SK-N-SH treated with all-trans-retinoic acid at 6 μM for 48 hours (cell line): ENCODE measurements around the gene TMED6.

Experiments used
- ARNTL ChIP-seq: fragments of 450-650 bp; formaldehyde crosslinking; IDR thresholded peaks from 2 replicates; pipeline ENCODE4 v1.5.0; 2020; ENCODE audit warnings: low read depth, mild to moderate bottlenecking, moderate library complexity, borderline replicate concordance
- ESRRG ChIP-seq: fragments of 250-450 bp; sonication (Bioruptor Pico); IDR thresholded peaks from 2 replicates; pipeline ENCODE4 v1.6.1; 2021; ENCODE audit warnings: mild to moderate bottlenecking
- PPARA ChIP-seq: fragments of 250-450 bp; sonication (Bioruptor Pico); IDR thresholded peaks from 2 replicates; pipeline ENCODE4 v1.5.0; 2020; ENCODE audit warnings: mild to moderate bottlenecking, borderline replicate concordance
- RARB ChIP-seq: fragments of 250-450 bp; sonication (Bioruptor Pico); IDR thresholded peaks from 2 replicates; pipeline ENCODE4 v1.8.0; 2021; ENCODE audit warnings: mild to moderate bottlenecking, moderate library complexity
- TCF4 ChIP-seq: fragments of 250-450 bp; sonication (Bioruptor Pico); IDR thresholded peaks from 2 replicates; pipeline ENCODE4 v1.8.0; 2021; ENCODE audit warnings: mild to moderate bottlenecking, moderate library complexity, borderline replicate concordance
- ZC3H10 ChIP-seq: fragments of 250-450 bp; sonication (Bioruptor Pico); IDR thresholded peaks from 2 replicates; pipeline ENCODE4 v1.5.1; 2021; ENCODE audit warnings: mild to moderate bottlenecking, moderate library complexity
- ZFP3 ChIP-seq: fragments of 250-450 bp; sonication (Bioruptor Pico); IDR thresholded peaks from 2 replicates; pipeline ENCODE4 v1.5.0; 2020; ENCODE audit warnings: mild to moderate bottlenecking, moderate library complexity
- ZNF70 ChIP-seq: fragments of 450-650 bp; formaldehyde crosslinking; IDR thresholded peaks from 2 replicates; pipeline ENCODE4 v1.5.0; 2020; ENCODE audit warnings: mild to moderate bottlenecking, moderate library complexity
- TF ChIP-seq, protein P1 (sequence below): fragments of 250-450 bp; sonication (Bioruptor Pico); IDR thresholded peaks from 2 replicates; pipeline ENCODE4 v1.5.1; 2020; ENCODE audit warnings: low read depth, mild to moderate bottlenecking, moderate library complexity
- TF ChIP-seq, protein P2 (sequence below): fragments of 250-450 bp; sonication (Bioruptor Pico); IDR thresholded peaks from 2 replicates; pipeline ENCODE4 v1.8.0; 2021; ENCODE audit warnings: low read depth, mild to moderate bottlenecking, moderate library complexity, borderline replicate concordance

DNA sequence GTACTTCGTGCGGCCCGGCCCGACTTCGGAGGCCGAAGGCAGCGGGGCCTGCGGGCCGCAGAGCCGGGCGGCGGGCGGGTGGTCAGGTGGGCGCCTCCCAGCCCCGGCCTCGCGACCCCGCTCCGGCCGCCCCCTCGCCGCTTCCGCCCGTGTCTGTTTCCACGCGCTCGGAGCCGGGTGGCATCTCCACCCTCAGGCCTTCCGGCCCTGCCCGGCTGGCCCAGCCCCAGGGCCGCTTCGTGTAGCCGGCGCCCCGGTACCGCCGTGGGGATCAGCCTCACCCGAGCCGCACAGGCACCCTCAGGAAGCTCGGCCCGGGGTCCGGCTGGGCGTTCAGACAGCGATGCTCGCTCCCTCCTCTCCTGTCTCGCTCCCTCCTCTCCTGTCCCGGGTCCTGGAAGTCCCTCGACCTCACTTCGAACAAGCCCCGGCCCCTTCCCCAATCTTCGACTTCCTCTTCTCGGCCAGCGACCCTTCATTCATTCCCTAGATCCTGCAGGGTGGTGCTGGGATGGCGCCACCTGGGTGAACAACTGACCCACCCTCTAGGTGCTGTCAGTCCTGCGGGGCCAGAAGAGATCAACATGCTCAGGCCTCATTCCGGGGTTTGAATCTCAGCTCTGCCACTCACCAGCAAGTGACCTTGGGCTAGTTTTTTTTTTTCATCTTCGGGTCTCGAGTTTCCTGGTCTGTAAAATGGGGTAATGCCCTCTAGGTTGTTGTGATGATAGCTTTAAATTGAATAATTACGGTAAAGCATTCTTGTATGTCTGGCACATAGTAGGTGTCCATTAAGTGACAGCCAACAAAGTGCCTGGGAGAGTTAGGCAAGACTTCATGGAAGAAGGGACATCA lies 39.8 kb downstream of the TMED6 start:
- TF ChIP-seq ZC3H10 = no peak
- TF ChIP-seq ESRRG = no peak
- TF ChIP-seq, protein P1, sequence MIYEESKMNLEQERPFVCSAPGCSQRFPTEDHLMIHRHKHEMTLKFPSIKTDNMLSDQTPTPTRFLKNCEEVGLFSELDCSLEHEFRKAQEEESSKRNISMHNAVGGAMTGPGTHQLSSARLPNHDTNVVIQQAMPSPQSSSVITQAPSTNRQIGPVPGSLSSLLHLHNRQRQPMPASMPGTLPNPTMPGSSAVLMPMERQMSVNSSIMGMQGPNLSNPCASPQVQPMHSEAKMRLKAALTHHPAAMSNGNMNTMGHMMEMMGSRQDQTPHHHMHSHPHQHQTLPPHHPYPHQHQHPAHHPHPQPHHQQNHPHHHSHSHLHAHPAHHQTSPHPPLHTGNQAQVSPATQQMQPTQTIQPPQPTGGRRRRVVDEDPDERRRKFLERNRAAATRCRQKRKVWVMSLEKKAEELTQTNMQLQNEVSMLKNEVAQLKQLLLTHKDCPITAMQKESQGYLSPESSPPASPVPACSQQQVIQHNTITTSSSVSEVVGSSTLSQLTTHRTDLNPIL (CRISPR knock-in tag) = no peak
- TF ChIP-seq TCF4 (CRISPR knock-in tag) = no peak
- no peak for TF ChIP-seq ARNTL
- TF ChIP-seq RARB (CRISPR knock-in tag) = no peak
- TF ChIP-seq ZFP3 (CRISPR knock-in tag) = no peak
- no peak for TF ChIP-seq PPARA (CRISPR knock-in tag)
- TF ChIP-seq, protein P2, sequence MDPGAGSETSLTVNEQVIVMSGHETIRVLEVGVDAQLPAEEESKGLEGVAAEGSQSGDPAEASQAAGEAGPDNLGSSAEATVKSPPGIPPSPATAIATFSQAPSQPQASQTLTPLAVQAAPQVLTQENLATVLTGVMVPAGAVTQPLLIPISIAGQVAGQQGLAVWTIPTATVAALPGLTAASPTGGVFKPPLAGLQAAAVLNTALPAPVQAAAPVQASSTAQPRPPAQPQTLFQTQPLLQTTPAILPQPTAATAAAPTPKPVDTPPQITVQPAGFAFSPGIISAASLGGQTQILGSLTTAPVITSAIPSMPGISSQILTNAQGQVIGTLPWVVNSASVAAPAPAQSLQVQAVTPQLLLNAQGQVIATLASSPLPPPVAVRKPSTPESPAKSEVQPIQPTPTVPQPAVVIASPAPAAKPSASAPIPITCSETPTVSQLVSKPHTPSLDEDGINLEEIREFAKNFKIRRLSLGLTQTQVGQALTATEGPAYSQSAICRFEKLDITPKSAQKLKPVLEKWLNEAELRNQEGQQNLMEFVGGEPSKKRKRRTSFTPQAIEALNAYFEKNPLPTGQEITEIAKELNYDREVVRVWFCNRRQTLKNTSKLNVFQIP (CRISPR knock-in tag) = no peak
- no peak for TF ChIP-seq ZNF70 (CRISPR knock-in tag)
